Measurements from ENCODE around the gene TNIP2. TPM values are rescaled to one million over a fixed set of nuclear protein-coding genes. Genes with fewer than 3 reads are reported as not detected.

Gene TNIP2
- total RNA-seq, result 10 to 100 TPM; 48.9 to 75.5 TPM

- Mint-ChIP-seq H3K36me3 (peaks cover 6 to 7% of the 10 kb centered on the region in 2 donors), H3K9me3 (no peaks in the 10 kb centered on the region), H3K27ac (peak within 1 kb of the TSS; percentile 80 to 92)
- peak; percentile 84 to 85 for ATAC-seq
- DNase-seq (ENCODE audit: low spot score in 2 of 2), result peak; percentile 76 to 85
Observed at GRCh38 chr4:2755821-2756690, at the start of gene TNIP2. TNIP2 (minus strand) TSS chr4:2756336; CDS start chr4:2756289, 47 bp downstream.

GRCh38 chr4:2804973-2805501 is 48.9 kb upstream of the TNIP2 start:
- no peaks in the 10 kb centered on the region for H3K36me3 Mint-ChIP-seq

GRCh38 chr4:2804449-2804972 is 48.4 kb upstream of the TNIP2 start:
- DNase-seq (ENCODE audit: low spot score in 2 of 2) (no peak), ATAC-seq (no peak)
- H3K27ac Mint-ChIP-seq, result no peak overlapping the region
- H3K9me3 Mint-ChIP-seq, result no peaks in the 10 kb centered on the region
- no peaks in the 10 kb centered on the region for H3K36me3 Mint-ChIP-seq

More at GRCh38 chr4:2804973-2805501, 48.9 kb upstream of the TNIP2 start:
- no peak for ATAC-seq
- H3K9me3 Mint-ChIP-seq, result no peaks in the 10 kb centered on the region
- peak overlapping the region in 1 of 2 donors; percentile 64 for H3K27ac Mint-ChIP-seq
- no peak for DNase-seq (ENCODE audit: low spot score in 2 of 2)

GRCh38 chr4:2803624-2804448 is 47.7 kb upstream of the TNIP2 start:
- peak in 1 of 2 donors; percentile 22 for ATAC-seq
- Mint-ChIP-seq H3K9me3 (no peaks in the 10 kb centered on the region), H3K27ac (no peak overlapping the region), H3K36me3 (no peaks in the 10 kb centered on the region)
- no peak for DNase-seq (ENCODE audit: low spot score in 2 of 2)

- no peak for ATAC-seq
- Mint-ChIP-seq H3K27ac (no peak overlapping the region), H3K9me3 (no peaks in the 10 kb centered on the region), H3K36me3 (no peaks in the 10 kb centered on the region)
- DNase-seq (ENCODE audit: low spot score in 2 of 2), result no peak
Observed at GRCh38 chr4:2802618-2803531, 46.7 kb upstream of the TNIP2 start.

GRCh38 chr4:2800691-2801596 is 44.8 kb upstream of the TNIP2 start:
- peak in 1 of 2 donors; percentile 1 for DNase-seq (ENCODE audit: low spot score in 2 of 2)
- H3K9me3 Mint-ChIP-seq, result no peaks in the 10 kb centered on the region
- no peaks in the 10 kb centered on the region for H3K36me3 Mint-ChIP-seq
- peak; percentile 19 to 22 for ATAC-seq
- H3K27ac Mint-ChIP-seq, result no peak overlapping the region

GRCh38 chr4:2799971-2800690 is 44.0 kb upstream of the TNIP2 start:
- no peaks in the 10 kb centered on the region for H3K36me3 Mint-ChIP-seq
- no peaks in the 10 kb centered on the region for H3K9me3 Mint-ChIP-seq
- H3K27ac Mint-ChIP-seq, result no peak overlapping the region
- DNase-seq (ENCODE audit: low spot score in 2 of 2) (peak in 1 of 2 donors; percentile 54), ATAC-seq (no peak)

GRCh38 chr4:2799224-2799911 is 43.2 kb upstream of the TNIP2 start:
- H3K9me3 Mint-ChIP-seq, result no peaks in the 10 kb centered on the region
- ATAC-seq (no peak), DNase-seq (ENCODE audit: low spot score in 2 of 2) (peak in 1 of 2 donors; percentile 50)
- no peaks in the 10 kb centered on the region for H3K36me3 Mint-ChIP-seq
- H3K27ac Mint-ChIP-seq, result peak overlapping the region; percentile 50 to 78

GRCh38 chr4:2798399-2799223 is 42.5 kb upstream of the TNIP2 start:
- no peaks in the 10 kb centered on the region for H3K36me3 Mint-ChIP-seq
- peak overlapping the region; percentile 78 to 85 for H3K27ac Mint-ChIP-seq
- ATAC-seq, result peak; percentile 61 to 71
- DNase-seq (ENCODE audit: low spot score in 2 of 2), result peak in 1 of 2 donors; percentile 82
- H3K9me3 Mint-ChIP-seq, result no peaks in the 10 kb centered on the region

GRCh38 chr4:2797545-2798305 is 41.6 kb upstream of the TNIP2 start:
- no peaks in the 10 kb centered on the region for H3K9me3 Mint-ChIP-seq
- peak; percentile 36 for ATAC-seq
- DNase-seq (ENCODE audit: low spot score in 2 of 2), result peak in 1 of 2 donors; percentile 64

GRCh38 chr4:2796849-2797544 is 40.9 kb upstream of the TNIP2 start:
- DNase-seq (ENCODE audit: low spot score in 2 of 2) (peak in 1 of 2 donors; percentile 53), ATAC-seq (no peak)
- H3K36me3 Mint-ChIP-seq, result no peaks in the 10 kb centered on the region
- no peaks in the 10 kb centered on the region for H3K9me3 Mint-ChIP-seq
- H3K27ac Mint-ChIP-seq, result peak overlapping the region in 1 of 2 donors; percentile 78

More at GRCh38 chr4:2797545-2798305, 41.6 kb upstream of the TNIP2 start:
- Mint-ChIP-seq H3K27ac (peak overlapping the region; percentile 78 to 85), H3K36me3 (no peaks in the 10 kb centered on the region)
